HepG2 (cell line): Measurements from ENCODE around the gene C10orf71. TPM values are rescaled to one million over a fixed set of nuclear protein-coding genes. Genes with fewer than 3 reads are reported as not detected.

Experiments
- ATAC-seq: fragments of 200-7000 bp; cut with Tn5 transposase; 3 replicates; pipeline ENCODE4 v1.9.1; 2020; ENCODE audit warnings: mild to moderate bottlenecking, moderate library complexity
- BruUV-seq: library from RNA; stranded (reverse); fragments of 400-500 nt; replicated peaks from 2 replicates; lab custom pipeline; 2021; lab: Mats Ljungman, UMichigan
- CTCF ChIA-PET: fragments of 300-600 bp; formaldehyde crosslinking; extraction: SDS; loops from one replicate; lab custom pipeline; 2021; ENCODE audit warnings: low total read pairs, inconsistent platforms, low intra/inter-chr PET ratio; lab: Yijun Ruan, JAX
- POLR2A ChIA-PET: fragments of 350-600 bp; sonication (Branson Sonifier 250); formaldehyde crosslinking; loops from one replicate; lab custom pipeline; 2020; ENCODE audit warnings: antibody characterized with exemption, inconsistent platforms; lab: Yijun Ruan, JAX
- DNase-seq: peaks from one replicate; pipeline ENCODE4 v3.0.0-alpha.2; 2015; ENCODE audit warnings: low spot score
- FAIRE-seq: peaks from 3 replicates; lab custom pipeline; 2011; peaks lifted over from hg19 to GRCh38; lab: Jason Lieb, UNC
- H2AFZ ChIP-seq: one replicate; pipeline ENCODE4 v1.6.1; 2011; ENCODE audit warnings: low read length, inconsistent platforms
- H3K27ac ChIP-seq: fragments of 300-600 bp; 3 replicates; pipeline ENCODE4 v1.8.0; 2011; ENCODE audit warnings: mixed run types, mild to moderate bottlenecking, mixed read lengths, low read length, inconsistent platforms; ENCODE audit not compliant: insufficient read depth; ENCODE audit errors: extremely low read length
- H3K27me3 ChIP-seq, 2 experiments: fragments of 200-600 bp in 1 of 2; 2 replicates in 1 of 2; 3 replicates in 1 of 2; pipeline versions ENCODE4 v1.6.0 to v1.8.0; 2011; ENCODE audit warnings: low read length in 2 of 2, mild to moderate bottlenecking in 2 of 2, moderate library complexity in 2 of 2, inconsistent platforms in 1 of 2; ENCODE audit not compliant: insufficient read depth in 2 of 2, control insufficient read depth in 1 of 2
- H3K36me3 ChIP-seq, 2 experiments: fragments of 200-600 bp in 1 of 2; replicated peaks in 1 of 2; 2 replicates in 1 of 2; 3 replicates in 1 of 2; pipeline versions ENCODE4 v1.5.1 to v1.8.0; 2011; ENCODE audit warnings: low read length in 2 of 2, inconsistent platforms in 1 of 2; ENCODE audit not compliant: insufficient read depth in 2 of 2, control insufficient read depth in 1 of 2
- H3K4me1 ChIP-seq: 2 replicates; pipeline ENCODE4 v1.5.1; 2012; ENCODE audit warnings: low read length, inconsistent platforms; ENCODE audit not compliant: insufficient read depth
- H3K4me2 ChIP-seq: 2 replicates; pipeline ENCODE4 v1.6.0; 2011; ENCODE audit warnings: low read depth, low read length, inconsistent platforms
- H3K4me3 ChIP-seq, 3 experiments: fragments of 200-600 bp in 1 of 3; sonication (generic), shearing (Covaris generic) in 1 of 3; replicated peaks in 1 of 3; 2 replicates each; pipeline ENCODE4 v1.5.1; 2011 to 2016; ENCODE audit warnings: low read length in 3 of 3, inconsistent platforms in 2 of 3, low read depth in 2 of 3, mild to moderate bottlenecking in 2 of 3, control low read depth in 1 of 3, mixed read lengths in 1 of 3; ENCODE audit not compliant: insufficient read depth in 1 of 3
- H3K79me2 ChIP-seq: one replicate; pipeline ENCODE4 v1.6.1; 2011; ENCODE audit warnings: low read length, inconsistent platforms; ENCODE audit not compliant: insufficient read depth
- H3K9ac ChIP-seq: 2 replicates; pipeline ENCODE4 v1.6.0; 2011; ENCODE audit warnings: mild to moderate bottlenecking, low read depth, low read length, inconsistent platforms; ENCODE audit not compliant: insufficient read depth
- H3K9me3 ChIP-seq: 2 replicates; pipeline ENCODE4 v1.5.1; 2012; ENCODE audit warnings: mild to moderate bottlenecking, low read length
- H4K20me1 ChIP-seq: 2 replicates; pipeline ENCODE4 v1.6.0; 2011; ENCODE audit warnings: inconsistent platforms, mild to moderate bottlenecking, low read length, moderate library complexity; ENCODE audit not compliant: insufficient read depth
- DNMT1 ChIP-seq: sonication (generic); formaldehyde crosslinking; IDR thresholded peaks from 2 replicates; pipeline ENCODE4 v1.5.1; 2020; ENCODE audit warnings: mild to moderate bottlenecking, missing genetic modification reagents
- HBP1 ChIP-seq: IDR thresholded peaks from 2 replicates; pipeline ENCODE4 v1.6.1; 2016; ENCODE audit warnings: low read depth, control low read depth
- HMGXB4 ChIP-seq, 2 experiments: sonication (generic) in 1 of 2; formaldehyde crosslinking in 1 of 2; IDR thresholded peaks; 2 replicates each; pipeline versions ENCODE4 v1.4.0 to v1.6.1; 2018 to 2020; ENCODE audit warnings: missing genetic modification reagents in 2 of 2, borderline replicate concordance in 1 of 2, low read depth in 1 of 2, mild to moderate bottlenecking in 1 of 2, missing biosample characterization in 1 of 2
- MYC ChIP-seq: sonication (generic); formaldehyde crosslinking; IDR thresholded peaks from 2 replicates; pipeline ENCODE4 v1.9.0; 2021; ENCODE audit warnings: missing genetic modification reagents, borderline replicate concordance
- PHF5A ChIP-seq: IDR thresholded peaks from one replicate; pipeline ENCODE4 v1.6.1; 2018; ENCODE audit warnings: low read depth, missing genetic modification reagents; ENCODE audit not compliant: unreplicated experiment
- TCF7 ChIP-seq: sonication (generic); IDR thresholded peaks from 2 replicates; pipeline ENCODE4 v1.6.1; 2016; ENCODE audit warnings: antibody characterized with exemption, low read depth
- XBP1 ChIP-seq: sonication (generic); formaldehyde crosslinking; IDR thresholded peaks from 2 replicates; pipeline ENCODE4 v1.5.0; 2020; ENCODE audit warnings: missing genetic modification reagents
- ZBTB42 ChIP-seq: sonication (generic); formaldehyde crosslinking; IDR thresholded peaks from 2 replicates; pipeline ENCODE4 v1.5.0; 2020; ENCODE audit warnings: mild to moderate bottlenecking, missing genetic modification reagents
- ZNF614 ChIP-seq: IDR thresholded peaks from 2 replicates; pipeline ENCODE4 v1.6.1; 2018; ENCODE audit warnings: missing biosample characterization, missing genetic modification reagents, inconsistent platforms, borderline replicate concordance
- ZNF770 ChIP-seq: sonication (generic); formaldehyde crosslinking; IDR thresholded peaks from 2 replicates; pipeline ENCODE4 v1.5.0; 2020; ENCODE audit warnings: mild to moderate bottlenecking, missing genetic modification reagents
- ZNF773 ChIP-seq: sonication (generic); formaldehyde crosslinking; IDR thresholded peaks from 2 replicates; pipeline ENCODE4 v1.4.0; 2020; ENCODE audit warnings: missing genetic modification reagents, borderline replicate concordance
- ZNF83 ChIP-seq: sonication (generic); formaldehyde crosslinking; IDR thresholded peaks from 2 replicates; pipeline ENCODE4 v1.4.0; 2020; ENCODE audit warnings: missing genetic modification reagents, mild to moderate bottlenecking, borderline replicate concordance
- WGBS: methylation state at CpG from one replicate; pipeline ENCODE4 v1.1.6; 2017; ENCODE audit warnings: low lambda C conversion rate; 5-methylcytosine and 5-hydroxymethylcytosine counted together
- in situ Hi-C: cut with HindIII; loops from 2 replicates; pipeline ENCODE4 v1.10.0; 2017; ENCODE audit warnings: low pct_unique_long_range_greater_than_20kb; ENCODE audit not compliant: extremely low pct_ligation_motif_present
- intact Hi-C: fragments of 100-400 bp; cut with micrococcal nuclease; formaldehyde crosslinking; loops from one replicate; pipeline ENCODE4 v1.10.0; 2022; ENCODE audit not compliant: unreplicated experiment
- polyA plus RNA-seq, 8 experiments: library from polyadenylated mRNA; depleted of rRNA in 3 of 8; stranded (reverse) in 7 of 8; unstranded in 1 of 8; fragments of >200 nt; fragmentation: Illumina TruSeq in 4 of 8; extraction: Trizol in 4 of 8; gene quantifications; 2 replicates each; pipeline versions ENCODE4 v1.2.1 to v1.2.3, GENCODE V29; 2011 to 2016; ENCODE audit warnings: low read depth in 4 of 8, missing spikeins in 1 of 8, mixed read lengths in 1 of 8; ENCODE audit not compliant: insufficient read depth in 1 of 8
- total RNA-seq, 5 experiments: library from RNA; depleted of rRNA; stranded (reverse); fragments of >200 nt; fragmentation: Illumina TruSeq; extraction: Trizol; gene quantifications; 2 replicates each; pipeline ENCODE4 v1.2.3, GENCODE V29; 2016; ENCODE audit warnings: low read depth in 1 of 5
- TF ChIP-seq, protein P1 (sequence below): sonication (generic); formaldehyde crosslinking; IDR thresholded peaks from 2 replicates; pipeline ENCODE4 v1.5.1; 2020; ENCODE audit warnings: mild to moderate bottlenecking, missing genetic modification reagents, moderate library complexity

C10orf71 gene
- total and polyA plus RNA-seq, 2 of the 13 experiments (the other 11 are each of a cell fraction or from before 2014, with no cell fraction given): not detected

GRCh38 chr10:49374740-49375139 lies 75.8 kb downstream of the C10orf71 start:
- Histone ChIP-seq H3K36me3 (no peaks in the 10 kb centered on the region), H3K4me1 (no peaks in the 10 kb centered on the region), H3K4me2 (no peak overlapping the region), H3K4me3 (no peak overlapping the region), H4K20me1 (no peaks in the 10 kb centered on the region), H3K27me3 (peaks cover 0 to 3% of the 10 kb centered on the region in 2 experiments; a peak in 1 of 5 replicates), H3K27ac (no peak overlapping the region), H3K9me3 (no peaks in the 10 kb centered on the region), H2AFZ (no peak overlapping the region), H3K9ac (no peak overlapping the region), H3K79me2 (no peaks in the 10 kb centered on the region)
- 20% methylated on average over 5 of the region's 5 CpGs for WGBS
- intact Hi-C loops: no loop called here
- in situ Hi-C loops: no loop called here
- POLR2A ChIA-PET: no interaction called here
- CTCF ChIA-PET: no interaction called here
- no TSS peak for BruUV-seq
- DNase-seq: no peak
- no peak for ATAC-seq
- FAIRE-seq: no peak
- TF ChIP-seq DNMT1 (CRISPR knock-in tag) (no peak), ZNF83 (CRISPR knock-in tag) (no peak), MYC (CRISPR knock-in tag) (no peak), HMGXB4 (CRISPR knock-in tag; IDR thresholded peaks at IDR 0.05; ENCODE audit: borderline replicate concordance in 1 of 2, low read depth in 1 of 2) (no peak), PHF5A (no peak), HBP1 (CRISPR knock-in tag) (no peak), ZNF770 (no peak), ZNF614 (CRISPR knock-in tag) (no peak), XBP1 (CRISPR knock-in tag) (no peak), ZNF773 (CRISPR knock-in tag) (no peak), TCF7 (no peak), ZBTB42 (no peak)
- TF ChIP-seq, protein P1, sequence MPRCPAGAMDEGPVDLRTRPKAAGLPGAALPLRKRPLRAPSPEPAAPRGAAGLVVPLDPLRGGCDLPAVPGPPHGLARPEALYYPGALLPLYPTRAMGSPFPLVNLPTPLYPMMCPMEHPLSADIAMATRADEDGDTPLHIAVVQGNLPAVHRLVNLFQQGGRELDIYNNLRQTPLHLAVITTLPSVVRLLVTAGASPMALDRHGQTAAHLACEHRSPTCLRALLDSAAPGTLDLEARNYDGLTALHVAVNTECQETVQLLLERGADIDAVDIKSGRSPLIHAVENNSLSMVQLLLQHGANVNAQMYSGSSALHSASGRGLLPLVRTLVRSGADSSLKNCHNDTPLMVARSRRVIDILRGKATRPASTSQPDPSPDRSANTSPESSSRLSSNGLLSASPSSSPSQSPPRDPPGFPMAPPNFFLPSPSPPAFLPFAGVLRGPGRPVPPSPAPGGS (CRISPR knock-in tag): no peak
